ENCODE measurements around the gene ELOF1. TPM values are rescaled to one million over a fixed set of nuclear protein-coding genes. Genes with fewer than 3 reads are reported as not detected.

The ELOF1 gene
- total RNA-seq, 2 experiments from 2014 or later: 31.8 to 33.2 TPM

GRCh38 chr19:11598746-11599145 lies 39.7 kb upstream of the ELOF1 start:
- POLR2A ChIA-PET: interaction anchor here (0.6 kb wide), 1 partner anchor 477 kb away, joined by 3 read pairs; no protein-coding TSS in a partner anchor
- DNase-seq: no peak
- no peaks in the 10 kb centered on the region for H3K36me3 ChIP-seq (ENCODE audit: insufficient read depth, low read length)
- intact Hi-C loops (cut with DNase I, micrococcal nuclease): no loop called here
- H3K4me3 Mint-ChIP-seq: peak overlapping the region; percentile 64
- H3K27ac Mint-ChIP-seq: peak overlapping the region; percentile 90
- TF ChIP-seq CTCF (IDR thresholded peaks at IDR 0.05): no peak
- CTCF ChIA-PET: no interaction called here
- no peaks in the 10 kb centered on the region for H3K9me3 Mint-ChIP-seq
- H3K4me1 Mint-ChIP-seq (ENCODE audit: low read depth): peaks cover 40% of the 10 kb centered on the region
- no peak overlapping the region for H3K4me3 ChIP-seq (ENCODE audit: low read length)
- H3K9me3 ChIP-seq (ENCODE audit: control insufficient read depth in 1 of 2, insufficient read depth in 1 of 2, low read length in 2 of 2): no peaks in the 10 kb centered on the region
- no peak overlapping the region for H3K27ac ChIP-seq (ENCODE audit: low read depth in 1 of 2, low read length in 2 of 2)
- ATAC-seq (ENCODE audit: poor library complexity): no peak
- H3K4me1 ChIP-seq (ENCODE audit: insufficient read depth, low read length): peaks cover 23% of the 10 kb centered on the region
- no peaks in the 10 kb centered on the region for H3K27me3 ChIP-seq (ENCODE audit: control insufficient read depth in 1 of 2, insufficient read depth in 2 of 2, low read length in 2 of 2)
- no peaks in the 10 kb centered on the region for H3K27me3 Mint-ChIP-seq
- H3K36me3 Mint-ChIP-seq (ENCODE audit: low read depth): peaks cover 27% of the 10 kb centered on the region

GRCh38 chr19:11598103-11598483 lies 39.1 kb upstream of the ELOF1 start:
- no peaks in the 10 kb centered on the region for H3K9me3 ChIP-seq (ENCODE audit: control insufficient read depth in 1 of 2, insufficient read depth in 1 of 2, low read length in 2 of 2)
- peak overlapping the region; percentile 90 for H3K27ac Mint-ChIP-seq
- peak overlapping the region; percentile 99 for H3K4me3 ChIP-seq (ENCODE audit: low read length)
- H3K4me3 Mint-ChIP-seq: peak overlapping the region; percentile 92
- H3K27ac ChIP-seq (ENCODE audit: low read depth in 1 of 2, low read length in 2 of 2): no peak overlapping the region
- no peaks in the 10 kb centered on the region for H3K9me3 Mint-ChIP-seq
- TF ChIP-seq CTCF (IDR thresholded peaks at IDR 0.05): no peak
- no peaks in the 10 kb centered on the region for H3K27me3 Mint-ChIP-seq
- no peak for ATAC-seq (ENCODE audit: poor library complexity)
- peaks cover 23% of the 10 kb centered on the region for H3K4me1 ChIP-seq (ENCODE audit: insufficient read depth, low read length)
- H3K36me3 ChIP-seq (ENCODE audit: insufficient read depth, low read length): no peaks in the 10 kb centered on the region
- no peaks in the 10 kb centered on the region for H3K27me3 ChIP-seq (ENCODE audit: control insufficient read depth in 1 of 2, insufficient read depth in 2 of 2, low read length in 2 of 2)
- peaks cover 25% of the 10 kb centered on the region for H3K36me3 Mint-ChIP-seq (ENCODE audit: low read depth)
- no peak for DNase-seq
- POLR2A ChIA-PET: interaction anchor here (0.6 kb wide), 1 partner anchor 1015 kb away, joined by 4 read pairs; no protein-coding TSS in a partner anchor
- intact Hi-C loops (cut with DNase I, micrococcal nuclease): no loop called here
- H3K4me1 Mint-ChIP-seq (ENCODE audit: low read depth): peaks cover 40% of the 10 kb centered on the region
- CTCF ChIA-PET: no interaction called here

- Histone ChIP-seq H3K4me3 (ENCODE audit: low read length) (peak within 1 kb of the TSS; percentile 99), H3K27me3 (ENCODE audit: control insufficient read depth in 1 of 2, insufficient read depth in 2 of 2, low read length in 2 of 2) (no peaks in the 10 kb centered on the region), H3K27ac (ENCODE audit: low read depth in 1 of 2, low read length in 2 of 2) (peak within 1 kb of the TSS; percentile 53 to 80), H3K9me3 (ENCODE audit: control insufficient read depth in 1 of 2, insufficient read depth in 1 of 2, low read length in 2 of 2) (no peaks in the 10 kb centered on the region), H3K36me3 (ENCODE audit: insufficient read depth, low read length) (no peaks in the 10 kb centered on the region), H3K4me1 (ENCODE audit: insufficient read depth, low read length) (peaks cover 23% of the 10 kb centered on the region)
- DNase-seq: peak; percentile 91 to 99 (median 96)
- H3K9me3 Mint-ChIP-seq: no peaks in the 10 kb centered on the region
- POLR2A ChIA-PET: interaction anchor here (0.6 to 1.4 kb wide), 4 partner anchors 38 to 1015 kb away, joined by 3 to 4 read pairs (median 3); partner anchors contain the start of genes ECSIT and ELOF1
- CTCF ChIA-PET: interaction anchor here (0.7 kb wide), 1 partner anchor 69 kb away, joined by 3 read pairs; no protein-coding TSS in a partner anchor
- peak within 1 kb of the TSS; percentile 90 for H3K27ac Mint-ChIP-seq
- peaks cover 20% of the 10 kb centered on the region for H3K36me3 Mint-ChIP-seq (ENCODE audit: low read depth)
- ATAC-seq (ENCODE audit: poor library complexity): peak; percentile 99
- H3K4me3 Mint-ChIP-seq: peak within 1 kb of the TSS; percentile 92
- TF ChIP-seq CTCF (IDR thresholded peaks at IDR 0.05): no peak
- peaks cover 34% of the 10 kb centered on the region for H3K4me1 Mint-ChIP-seq (ENCODE audit: low read depth)
- no peaks in the 10 kb centered on the region for H3K27me3 Mint-ChIP-seq
- intact Hi-C loops (cut with DNase I, micrococcal nuclease): no loop called here
These were observed 38.4 kb upstream of the ELOF1 start, which contains the start of gene ZNF627 for GRCh38 chr19:11597202-11598102. TSS of gene ZNF627 (plus strand) at chr19:11597483. CDS start at chr19:11597628, 145 bp downstream.

Data from CD4-positive, alpha-beta T cell (primary cell).